ENCODE measurements around the gene POLR1B.
"Not testable (repeated sequence)": the region's sequence is repeated elsewhere in the genome, so short reads cannot be mapped to it uniquely, and the experiment has no call there.

The POLR1B gene

GRCh38 chr2:112523291-112523777 lies 18.9 kb upstream of the POLR1B start:
- H4K20me1 ChIP-seq (ENCODE audit: low read depth, low read length): no peaks in the 10 kb centered on the region
- H3K4me3 ChIP-seq (ENCODE audit: insufficient read depth, low read length, poor library complexity, severe bottlenecking): no peak overlapping the region
- no peak overlapping the region for H3K27ac ChIP-seq (ENCODE audit: low read depth, low read length)
- no peak overlapping the region for H3K9ac ChIP-seq (ENCODE audit: low read length)
- TF ChIP-seq EZH2phosphoT487 (conservative IDR thresholded peaks at IDR 0.05; ENCODE audit: low read length): no peak
- TF ChIP-seq CTCF (IDR thresholded peaks at IDR 0.05; ENCODE audit: insufficient read depth, low read length, poor library complexity, severe bottlenecking): no peak
- H3K27me3 ChIP-seq (ENCODE audit: low read length): no peaks in the 10 kb centered on the region
- no peak overlapping the region for H3K4me2 ChIP-seq (ENCODE audit: low read depth, low read length, poor library complexity, severe bottlenecking)
- H3K9me2 ChIP-seq (replicated peaks; ENCODE audit: insufficient read depth, low read length): no peaks in the 10 kb centered on the region
- no peaks in the 10 kb centered on the region for H3K79me2 ChIP-seq (ENCODE audit: insufficient read depth, low read length)
- no peak overlapping the region for H2AFZ ChIP-seq (ENCODE audit: low read depth, low read length, severe bottlenecking)
- H3F3A ChIP-seq (ENCODE audit: insufficient read depth): no peaks in the 10 kb centered on the region
- no peaks in the 10 kb centered on the region; the same call in 1 of the 2 replicates for H3K36me3 ChIP-seq (ENCODE audit: low read length)
- H3K9me3 ChIP-seq (ENCODE audit: insufficient read depth, low read length): no peaks in the 10 kb centered on the region

- H3K9ac ChIP-seq (ENCODE audit: low read length); H3K9me3 ChIP-seq (ENCODE audit: insufficient read depth, low read length); H2AFZ ChIP-seq (ENCODE audit: low read depth, low read length, severe bottlenecking); H3K27ac ChIP-seq (ENCODE audit: low read depth, low read length); H3K4me2 ChIP-seq (ENCODE audit: low read depth, low read length, poor library complexity, severe bottlenecking); H3K79me2 ChIP-seq (ENCODE audit: insufficient read depth, low read length); H3K9me2 ChIP-seq (replicated peaks; ENCODE audit: insufficient read depth, low read length); H3K36me3 ChIP-seq (ENCODE audit: low read length); H4K20me1 ChIP-seq (ENCODE audit: low read depth, low read length); H3K27me3 ChIP-seq (ENCODE audit: low read length); H3K4me3 ChIP-seq (ENCODE audit: insufficient read depth, low read length, poor library complexity, severe bottlenecking); H3F3A ChIP-seq (ENCODE audit: insufficient read depth): not testable (repeated sequence)
These were observed 18.0 kb upstream of the POLR1B start for GRCh38 chr2:112524276-112524675.

- H2AFZ ChIP-seq (ENCODE audit: low read depth, low read length, severe bottlenecking): no peak overlapping the region
- no peaks in the 10 kb centered on the region for H3K9me2 ChIP-seq (replicated peaks; ENCODE audit: insufficient read depth, low read length)
- no peak overlapping the region for H3K4me3 ChIP-seq (ENCODE audit: insufficient read depth, low read length, poor library complexity, severe bottlenecking)
- no peaks in the 10 kb centered on the region for H4K20me1 ChIP-seq (ENCODE audit: low read depth, low read length)
- H3K4me2 ChIP-seq (ENCODE audit: low read depth, low read length, poor library complexity, severe bottlenecking): no peak overlapping the region
- no peaks in the 10 kb centered on the region for H3K27me3 ChIP-seq (ENCODE audit: low read length)
- H3F3A ChIP-seq (ENCODE audit: insufficient read depth): no peaks in the 10 kb centered on the region
- no peaks in the 10 kb centered on the region for H3K36me3 ChIP-seq (ENCODE audit: low read length)
- TF ChIP-seq EZH2phosphoT487 (conservative IDR thresholded peaks at IDR 0.05; ENCODE audit: low read length) (no peak), CTCF (IDR thresholded peaks at IDR 0.05; ENCODE audit: insufficient read depth, low read length, poor library complexity, severe bottlenecking) (no peak)
- H3K9me3 ChIP-seq (ENCODE audit: insufficient read depth, low read length): no peaks in the 10 kb centered on the region
- no peak overlapping the region for H3K9ac ChIP-seq (ENCODE audit: low read length)
- no peak overlapping the region for H3K27ac ChIP-seq (ENCODE audit: low read depth, low read length)
- no peaks in the 10 kb centered on the region for H3K79me2 ChIP-seq (ENCODE audit: insufficient read depth, low read length)
These were observed 13.7 kb upstream of the POLR1B start for GRCh38 chr2:112528541-112528940.

GRCh38 chr2:112529757-112530156 lies 12.5 kb upstream of the POLR1B start:
- Histone ChIP-seq H3K27me3 (ENCODE audit: low read length) (no peaks in the 10 kb centered on the region), H3K9me3 (ENCODE audit: insufficient read depth, low read length) (no peaks in the 10 kb centered on the region), H3K4me2 (ENCODE audit: low read depth, low read length, poor library complexity, severe bottlenecking) (no peak overlapping the region), H3K27ac (ENCODE audit: low read depth, low read length) (no peak overlapping the region), H2AFZ (ENCODE audit: low read depth, low read length, severe bottlenecking) (no peak overlapping the region), H3K9ac (ENCODE audit: low read length) (no peak overlapping the region), H3K36me3 (ENCODE audit: low read length) (no peaks in the 10 kb centered on the region), H3F3A (ENCODE audit: insufficient read depth) (no peaks in the 10 kb centered on the region), H3K4me3 (ENCODE audit: insufficient read depth, low read length, poor library complexity, severe bottlenecking) (no peak overlapping the region), H3K79me2 (ENCODE audit: insufficient read depth, low read length) (no peaks in the 10 kb centered on the region), H4K20me1 (ENCODE audit: low read depth, low read length) (no peaks in the 10 kb centered on the region), H3K9me2 (replicated peaks; ENCODE audit: insufficient read depth, low read length) (no peaks in the 10 kb centered on the region)
- TF ChIP-seq EZH2phosphoT487 (conservative IDR thresholded peaks at IDR 0.05; ENCODE audit: low read length): no peak
- TF ChIP-seq CTCF (IDR thresholded peaks at IDR 0.05; ENCODE audit: insufficient read depth, low read length, poor library complexity, severe bottlenecking): no peak
